Stimulated activated CD8-positive, alpha-beta memory T cell treated with anti-CD3 and anti-CD28 coated beads, Interleukin-4, amount 100 ng/mL, for 48 hours (primary cell): ENCODE measurements around the gene SMO.
"Not testable (repeated sequence)": the region's sequence is repeated elsewhere in the genome, so short reads cannot be mapped to it uniquely, and the experiment has no call there.

Experiments
- DNase-seq: peaks from one replicate; pipeline ENCODE4 v3.0.0-alpha.2; 2020

SMO gene

GRCh38 chr7:129209067-129209926, 20.9 kb downstream of the SMO start:
- DNase-seq = no peak

- peak; percentile 92 for DNase-seq
Measured at GRCh38 chr7:129210256-129210988, 22.0 kb downstream of the SMO start.

GRCh38 chr7:129210989-129211312, 22.5 kb downstream of the SMO start:
- DNase-seq = no peak

DNA sequence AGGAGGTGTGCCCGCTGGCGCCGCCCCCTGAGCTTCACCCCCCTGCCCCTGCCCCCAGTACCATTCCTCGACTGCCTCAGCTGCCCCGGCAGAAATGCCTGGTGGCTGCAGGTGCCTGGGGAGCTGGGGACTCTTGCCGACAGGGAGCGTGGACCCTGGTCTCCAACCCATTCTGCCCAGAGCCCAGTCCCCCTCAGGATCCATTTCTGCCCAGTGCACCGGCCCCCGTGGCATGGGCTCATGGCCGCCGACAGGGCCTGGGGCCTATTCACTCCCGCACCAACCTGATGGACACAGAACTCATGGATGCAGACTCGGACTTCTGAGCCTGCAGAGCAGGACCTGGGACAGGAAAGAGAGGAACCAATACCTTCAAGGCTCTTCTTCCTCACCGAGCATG, 23.7 kb downstream of the SMO start:
- DNase-seq = no peak

- no peak for DNase-seq
Measured at GRCh38 chr7:129212596-129212995, 24.2 kb downstream of the SMO start.

DNA sequence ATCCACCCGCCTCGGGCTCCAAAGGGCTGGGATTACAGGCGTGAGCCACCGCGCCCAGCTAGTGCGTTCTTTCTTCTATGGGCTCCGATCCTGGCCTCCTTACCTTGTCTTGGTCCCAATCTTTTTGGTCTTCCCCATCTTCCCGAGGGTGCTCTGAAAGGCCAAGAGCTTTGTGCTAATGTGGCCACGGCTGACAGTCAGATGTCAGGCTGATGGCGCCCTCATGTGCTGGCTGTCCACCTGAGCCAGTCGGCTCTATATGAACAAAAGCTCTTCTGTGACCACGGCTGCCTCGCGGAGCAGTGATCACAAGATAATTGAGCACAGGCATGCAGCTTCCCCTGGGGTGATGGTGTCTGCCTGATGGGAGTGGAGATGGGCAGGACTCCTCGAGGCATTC, 25.4 kb downstream of the SMO start:
- DNase-seq = no peak

DNA sequence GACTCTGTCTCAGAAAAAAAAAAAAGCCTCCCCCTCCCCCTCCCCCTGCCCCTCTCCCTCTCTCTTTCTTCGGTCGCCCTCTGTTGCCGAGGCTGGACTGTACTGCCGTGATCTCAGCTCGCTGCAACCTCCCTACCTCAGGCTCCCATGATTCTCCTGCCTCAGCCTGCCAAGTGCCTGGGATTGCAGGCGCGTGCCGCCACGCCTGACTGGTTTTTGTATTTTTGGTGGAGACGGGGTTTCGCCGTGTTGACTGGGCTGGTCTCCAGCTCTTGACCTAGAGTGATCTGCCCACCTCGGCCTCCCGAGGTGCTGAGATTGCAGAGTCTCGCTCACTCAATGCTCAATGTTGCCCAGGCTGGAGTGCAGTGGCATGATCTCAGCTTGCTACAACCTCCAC, 27.3 kb downstream of the SMO start:
- DNase-seq = not testable (repeated sequence)

DNA sequence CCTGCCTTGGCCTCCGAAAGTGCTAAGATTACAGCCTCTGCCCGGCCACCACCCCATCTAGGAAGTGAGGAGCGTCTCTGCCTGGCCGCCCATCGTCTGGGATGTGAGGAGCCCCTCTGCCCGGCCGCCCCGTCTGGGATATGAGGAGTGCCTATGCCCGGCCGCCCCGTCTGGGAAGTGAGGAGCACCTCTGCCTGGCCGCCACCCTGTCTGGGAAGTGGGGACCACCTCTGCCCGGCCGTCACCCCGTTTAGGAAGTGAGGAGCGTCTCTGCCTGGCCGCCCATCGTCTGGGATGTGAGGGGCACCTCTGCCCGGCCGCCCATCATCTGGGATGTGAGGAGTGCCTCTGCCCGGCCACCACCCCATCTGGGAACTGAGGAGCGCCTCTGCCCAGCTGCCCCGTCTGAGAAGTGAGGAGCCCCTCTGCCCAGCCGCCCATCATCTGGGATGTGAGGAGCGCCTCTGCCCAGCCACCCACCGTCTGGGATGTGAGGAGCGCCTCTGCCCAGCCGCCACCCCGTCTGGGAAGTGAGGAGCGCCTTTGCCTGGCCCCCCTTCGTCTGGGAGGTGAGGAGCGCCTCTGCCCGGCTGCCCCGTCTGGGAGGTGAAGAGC, 27.8 kb downstream of the SMO start:
- DNase-seq = not testable (repeated sequence)

GRCh38 chr7:129216821-129217416, 28.5 kb downstream of the SMO start:
- not testable (repeated sequence) for DNase-seq

- peak; percentile 88 for DNase-seq
Measured at GRCh38 chr7:129218514-129219062, 30.2 kb downstream of the SMO start.

DNA sequence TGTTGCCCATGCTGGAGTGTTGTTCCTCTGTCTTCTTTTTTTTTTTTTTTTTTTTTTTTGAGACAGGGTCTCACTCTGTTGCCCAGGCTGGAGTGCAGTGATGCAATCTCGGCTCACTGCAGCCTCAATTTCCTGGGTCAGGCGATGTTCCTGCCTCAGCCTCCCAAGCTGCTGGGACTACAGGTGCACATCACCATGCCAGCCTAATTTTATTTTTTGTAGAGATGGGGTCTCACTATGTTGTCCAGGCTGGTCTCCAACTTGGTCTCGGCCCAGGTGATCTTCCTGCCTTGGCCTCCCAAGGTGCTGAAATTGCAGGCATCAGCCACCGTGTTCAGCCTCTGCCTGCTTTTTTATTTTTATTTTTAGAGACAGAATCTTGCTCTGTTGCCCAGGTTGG, 30.7 kb downstream of the SMO start:
- DNase-seq = not testable (repeated sequence)

- DNase-seq = no peak
Measured at GRCh38 chr7:129222064-129222463, 33.6 kb downstream of the SMO start.

DNA sequence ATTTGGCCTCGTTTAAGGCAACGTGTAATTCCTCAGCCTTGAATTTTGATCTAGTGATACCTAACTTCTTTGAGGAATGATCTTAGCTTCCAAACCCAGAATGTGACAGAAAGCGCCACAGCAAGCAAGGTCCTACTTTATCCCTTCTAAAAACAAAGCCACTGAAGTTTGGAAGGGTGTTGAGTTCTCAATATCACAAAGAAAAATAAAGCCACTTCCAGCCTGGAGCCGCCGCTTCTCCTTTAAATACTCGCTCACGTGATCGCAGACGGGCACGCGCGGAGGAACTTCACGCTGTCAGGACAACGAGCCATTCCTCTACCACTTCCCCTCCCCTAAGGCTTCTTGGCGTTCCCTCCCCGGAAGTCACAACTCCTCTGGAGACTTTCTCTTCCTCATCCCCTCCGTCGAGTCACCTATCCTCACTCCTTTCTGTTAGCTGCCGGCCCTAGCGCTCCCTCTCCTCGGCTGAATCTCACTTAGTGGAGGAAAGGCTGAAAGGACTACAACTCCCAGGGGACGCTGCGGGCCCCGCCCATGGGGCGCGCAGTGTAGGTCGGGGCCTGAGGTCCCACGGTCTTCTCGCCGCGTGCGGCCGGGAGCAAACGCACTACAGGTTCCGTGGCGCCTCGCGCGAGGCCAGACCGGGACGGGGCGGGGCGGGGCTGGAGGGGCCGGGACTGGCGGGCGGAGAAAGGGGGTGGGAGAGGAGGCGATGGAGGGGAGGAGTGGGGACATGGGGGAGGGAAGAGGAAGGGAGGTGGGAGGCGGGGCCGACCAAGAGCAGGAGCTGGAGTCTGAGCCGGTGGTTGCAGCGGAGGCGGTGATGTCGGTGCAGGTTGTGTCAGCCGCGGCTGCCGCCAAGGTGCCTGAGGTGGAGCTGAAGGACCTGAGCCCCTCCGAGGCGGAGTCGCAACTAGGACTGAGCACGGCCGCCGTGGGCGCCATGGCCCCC, 36.1 kb downstream of the SMO start, which contains the start of gene AHCYL2:
AHCYL2 (plus strand) TSS at position 780 of the 955 bp plus-strand sequence.
- peak; percentile 96 for DNase-seq

DNA sequence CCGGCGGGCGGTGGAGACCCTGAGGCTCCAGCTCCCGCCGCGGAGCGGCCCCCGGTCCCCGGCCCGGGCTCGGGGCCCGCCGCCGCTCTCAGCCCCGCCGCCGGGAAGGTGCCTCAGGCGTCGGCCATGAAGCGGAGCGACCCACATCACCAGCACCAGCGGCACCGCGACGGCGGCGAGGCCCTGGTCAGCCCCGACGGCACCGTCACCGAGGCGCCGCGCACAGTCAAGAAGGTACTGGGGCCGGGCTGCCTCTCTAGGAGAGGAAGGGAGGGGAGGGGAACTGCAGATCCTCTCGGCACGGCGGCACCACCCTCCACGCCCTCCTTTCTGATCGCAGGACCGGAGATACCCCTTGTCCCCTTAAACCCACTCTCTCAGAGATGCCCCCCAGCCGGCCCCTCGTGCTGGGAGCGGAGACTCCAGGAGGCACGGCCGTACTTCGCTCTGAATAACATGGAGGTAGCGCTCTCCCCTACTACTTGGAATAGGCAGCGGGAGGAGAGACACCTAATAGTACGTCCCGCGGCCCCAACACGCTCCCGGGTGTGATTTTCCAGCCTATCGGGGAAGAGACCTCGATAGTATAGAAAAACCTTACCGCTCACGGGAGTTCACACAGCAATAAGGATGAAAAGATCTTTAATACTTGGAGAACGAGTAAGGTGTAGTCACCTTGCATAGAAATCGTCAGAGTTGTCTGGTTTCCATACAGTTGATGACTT, 36.9 kb downstream of the SMO start:
- peak; percentile 68 for DNase-seq

- DNase-seq = no peak
Measured at GRCh38 chr7:129225931-129226572, 37.6 kb downstream of the SMO start.

DNA sequence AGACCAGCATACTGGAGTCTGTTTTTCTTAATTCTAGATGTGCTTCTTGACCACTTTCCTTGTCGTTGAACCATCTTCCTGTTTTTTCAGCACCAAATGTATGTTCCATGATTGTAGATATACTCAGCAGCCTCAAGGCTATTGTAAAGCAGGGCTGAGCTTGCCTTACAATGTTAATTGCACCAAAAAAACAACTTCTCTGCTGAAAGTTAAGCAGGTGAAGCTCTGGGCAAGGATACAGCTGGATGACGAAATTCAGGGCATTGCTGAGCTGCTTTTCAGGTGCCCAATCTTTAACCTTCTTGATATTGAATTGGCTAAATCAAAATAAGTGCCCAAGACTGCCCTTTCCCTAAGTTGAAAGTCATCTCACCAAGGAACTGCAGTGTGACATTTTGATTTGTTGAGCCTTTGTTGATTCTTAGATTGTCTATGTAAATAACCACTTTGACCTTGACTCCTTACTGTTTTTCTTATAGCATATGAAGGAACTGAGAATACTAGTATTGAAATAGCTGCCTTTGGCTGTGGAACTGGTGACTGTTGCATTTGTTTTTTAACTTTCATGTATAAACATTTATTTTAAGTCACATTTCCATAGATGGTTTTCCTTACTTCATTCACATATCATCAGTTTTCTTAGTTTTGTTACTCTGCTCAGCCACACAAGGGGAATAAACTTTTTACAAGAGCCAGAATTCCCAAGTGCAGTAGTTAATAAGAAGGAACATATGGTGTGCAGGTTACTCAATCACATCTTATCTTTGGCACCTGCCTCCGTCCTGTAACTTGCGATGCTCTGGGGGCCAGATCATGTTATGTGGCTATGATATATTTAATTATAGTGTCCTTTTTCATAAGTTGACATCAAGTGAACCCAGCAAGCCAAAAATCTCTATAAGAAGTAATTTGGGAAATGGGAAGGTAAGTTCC, 39.5 kb downstream of the SMO start:
- no peak for DNase-seq

DNA sequence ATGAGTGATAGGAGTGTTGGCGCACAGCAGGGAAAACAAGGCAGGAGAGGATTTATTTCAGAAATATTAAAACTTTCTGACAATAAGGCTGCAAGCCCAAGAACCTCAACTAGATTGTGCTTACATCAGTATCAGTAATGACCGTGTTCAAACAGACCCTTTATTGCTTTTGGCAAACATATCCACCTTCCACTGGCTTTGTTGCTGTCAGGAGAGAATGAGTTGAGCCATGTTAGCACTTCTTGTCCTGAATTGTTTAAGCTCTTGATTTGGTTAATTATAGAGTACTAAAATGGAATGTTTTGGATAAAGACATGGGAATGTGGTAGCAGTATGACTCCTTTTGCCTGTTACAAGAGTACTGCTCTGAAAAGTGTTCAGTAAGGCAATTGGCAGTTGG, 40.2 kb downstream of the SMO start:
- no peak for DNase-seq

GRCh38 chr7:129231666-129232065, 43.2 kb downstream of the SMO start:
- no peak for DNase-seq

- no peak for DNase-seq
Measured at GRCh38 chr7:129238546-129238945, 50.1 kb downstream of the SMO start.
